Large intestine (tissue), 3 donors: ENCODE results near the gene IGF2BP2. TPM values are rescaled to one million over a fixed set of nuclear protein-coding genes. Genes with fewer than 3 reads are reported as not detected.

Experiments
- DNase-seq, 2 donors: peaks; one replicate each; pipeline versions ENCODE4 v3.0.0 to v3.0.0-alpha.2; 2013
- H3K27ac ChIP-seq: one replicate; pipeline ENCODE4 v1.5.1; 2013; ENCODE audit warnings: low read length
- H3K27me3 ChIP-seq: 2 replicates; pipeline ENCODE4 v1.6.1; 2013; ENCODE audit warnings: low read length; ENCODE audit not compliant: control insufficient read depth, insufficient read depth
- H3K36me3 ChIP-seq: 2 replicates; pipeline ENCODE4 v1.6.1; 2013; ENCODE audit warnings: low read length; ENCODE audit not compliant: control insufficient read depth, insufficient read depth
- H3K4me1 ChIP-seq: one replicate; pipeline ENCODE4 v1.6.1; 2013; ENCODE audit warnings: low read length; ENCODE audit not compliant: control insufficient read depth, insufficient read depth
- H3K4me3 ChIP-seq: one replicate; pipeline ENCODE4 v1.5.1; 2013; ENCODE audit warnings: low read length
- H3K9me3 ChIP-seq: one replicate; pipeline ENCODE4 v1.6.1; 2013; ENCODE audit warnings: mild to moderate bottlenecking, low read depth, low read length, moderate library complexity; ENCODE audit not compliant: control insufficient read depth
- WGBS: methylation state at CpG from one replicate; pipeline ENCODE4 v1.1.5; 2013; ENCODE audit warnings: low lambda C conversion rate; ENCODE audit not compliant: insufficient coverage; 5-methylcytosine and 5-hydroxymethylcytosine counted together
- polyA plus RNA-seq: library from polyadenylated mRNA; unstranded; fragments of 120-200 nt; gene quantifications from one replicate; pipeline ENCODE4 v1.2.1, GENCODE V29; 2013

Gene IGF2BP2
- polyA plus RNA-seq, 1 donor: 87.7 TPM

- peaks cover 77% of the 10 kb centered on the region for H3K36me3 ChIP-seq
- no CpG with 5 or more reads among the region's 8 CpGs for WGBS
- H3K9me3 ChIP-seq: no peaks in the 10 kb centered on the region
- H3K4me1 ChIP-seq: peaks cover 3% of the 10 kb centered on the region
- no peaks in the 10 kb centered on the region for H3K27me3 ChIP-seq
- H3K27ac ChIP-seq: no peak overlapping the region
- no peak for DNase-seq
- no peak overlapping the region for H3K4me3 ChIP-seq
Observed at GRCh38 chr3:185656321-185656840, 168.5 kb downstream of the IGF2BP2 start.

- Histone ChIP-seq H3K36me3 (peaks cover 84% of the 10 kb centered on the region), H3K4me3 (no peak overlapping the region), H3K27ac (no peak overlapping the region), H3K27me3 (no peaks in the 10 kb centered on the region), H3K9me3 (no peaks in the 10 kb centered on the region), H3K4me1 (peaks cover 3% of the 10 kb centered on the region)
- no peak for DNase-seq
- WGBS: 100% methylated on average over 1 of the region's 12 CpGs
Observed at GRCh38 chr3:185655426-185656320, 169.2 kb downstream of the IGF2BP2 start.

GRCh38 chr3:185654758-185655145 lies 170.1 kb downstream of the IGF2BP2 start:
- Histone ChIP-seq H3K4me1 (no peaks in the 10 kb centered on the region), H3K36me3 (peaks cover 85% of the 10 kb centered on the region), H3K27ac (no peak overlapping the region), H3K27me3 (no peaks in the 10 kb centered on the region), H3K4me3 (no peak overlapping the region), H3K9me3 (no peaks in the 10 kb centered on the region)
- DNase-seq: no peak
- no CpG with 5 or more reads among the region's 2 CpGs for WGBS

- no CpG with 5 or more reads among the region's 12 CpGs for WGBS
- Histone ChIP-seq H3K36me3 (peaks cover 91% of the 10 kb centered on the region), H3K27me3 (no peaks in the 10 kb centered on the region), H3K27ac (no peak overlapping the region), H3K4me1 (no peaks in the 10 kb centered on the region), H3K4me3 (no peak overlapping the region), H3K9me3 (no peaks in the 10 kb centered on the region)
- DNase-seq: no peak
Observed at GRCh38 chr3:185653949-185654757, 170.7 kb downstream of the IGF2BP2 start.

- H3K4me1 ChIP-seq: no peaks in the 10 kb centered on the region
- no peak for DNase-seq
- H3K36me3 ChIP-seq: peaks cover 92% of the 10 kb centered on the region
- no peak overlapping the region for H3K27ac ChIP-seq
- WGBS: no CpG with 5 or more reads among the region's 9 CpGs
- H3K9me3 ChIP-seq: no peaks in the 10 kb centered on the region
- H3K4me3 ChIP-seq: no peak overlapping the region
- H3K27me3 ChIP-seq: no peaks in the 10 kb centered on the region
Observed at GRCh38 chr3:185651971-185652370, 172.9 kb downstream of the IGF2BP2 start.

- no peaks in the 10 kb centered on the region for H3K4me1 ChIP-seq
- H3K27me3 ChIP-seq: no peaks in the 10 kb centered on the region
- no peak overlapping the region for H3K4me3 ChIP-seq
- peaks cover 91% of the 10 kb centered on the region for H3K36me3 ChIP-seq
- WGBS: no CpG with 5 or more reads among the region's 10 CpGs
- no peaks in the 10 kb centered on the region for H3K9me3 ChIP-seq
- no peak for DNase-seq
- no peak overlapping the region for H3K27ac ChIP-seq
Observed at GRCh38 chr3:185649414-185649813, 175.4 kb downstream of the IGF2BP2 start.

- DNase-seq: no peak
- no CpG with 5 or more reads among the region's 4 CpGs for WGBS
- H3K36me3 ChIP-seq: peaks cover 83% of the 10 kb centered on the region
Observed at GRCh38 chr3:185648396-185648795, 176.4 kb downstream of the IGF2BP2 start.

GRCh38 chr3:185647880-185648210 lies 177.0 kb downstream of the IGF2BP2 start:
- Histone ChIP-seq H3K27me3 (no peaks in the 10 kb centered on the region), H3K27ac (no peak overlapping the region), H3K4me1 (no peaks in the 10 kb centered on the region), H3K36me3 (peaks cover 83% of the 10 kb centered on the region), H3K4me3 (no peak overlapping the region), H3K9me3 (no peaks in the 10 kb centered on the region)
- no peak for DNase-seq
- no CpG with 5 or more reads among the region's 10 CpGs for WGBS

More at GRCh38 chr3:185648396-185648795, 176.4 kb downstream of the IGF2BP2 start:
- Histone ChIP-seq H3K27ac (no peak overlapping the region), H3K4me1 (no peaks in the 10 kb centered on the region), H3K9me3 (no peaks in the 10 kb centered on the region), H3K4me3 (no peak overlapping the region), H3K27me3 (no peaks in the 10 kb centered on the region)

- DNase-seq: no peak
- no CpG with 5 or more reads among the region's 19 CpGs for WGBS
- Histone ChIP-seq H3K27me3 (no peaks in the 10 kb centered on the region), H3K4me3 (no peak overlapping the region), H3K27ac (no peak overlapping the region), H3K4me1 (no peaks in the 10 kb centered on the region), H3K9me3 (no peaks in the 10 kb centered on the region), H3K36me3 (peaks cover 77% of the 10 kb centered on the region)
Observed at GRCh38 chr3:185647134-185647879, 177.5 kb downstream of the IGF2BP2 start.
